ENCODE measurements around the gene KCTD17. TPM values are rescaled to one million over a fixed set of nuclear protein-coding genes. Genes with fewer than 3 reads are reported as not detected.

The KCTD17 gene
- total RNA-seq, 1 experiment from 2014 or later: 29.5 TPM

- no peaks in the 10 kb centered on the region for H3K36me3 ChIP-seq (ENCODE audit: low read depth)
- H3K4me3 ChIP-seq: no peak overlapping the region
- H3K27me3 ChIP-seq (ENCODE audit: insufficient read depth, low read depth): no peaks in the 10 kb centered on the region
- H3K79me2 ChIP-seq (ENCODE audit: low read depth): no peaks in the 10 kb centered on the region
- H3F3A ChIP-seq (ENCODE audit: insufficient read depth, low read depth): no peaks in the 10 kb centered on the region; the same call in 1 of the 2 replicates
- no peaks in the 10 kb centered on the region for H4K20me1 ChIP-seq (ENCODE audit: insufficient read depth)
- intact Hi-C loops (cut with micrococcal nuclease; ENCODE audit: unreplicated experiment): no loop called here
- H3K9me2 ChIP-seq (ENCODE audit: insufficient read depth): no peaks in the 10 kb centered on the region
- H3K9me3 ChIP-seq (ENCODE audit: insufficient read depth, low read depth): no peaks in the 10 kb centered on the region
- peaks cover 23% of the 10 kb centered on the region for H3K4me1 ChIP-seq (replicated peaks; ENCODE audit: insufficient read depth)
- no TSS peak for BruUV-seq (replicated peaks)
- ChIA-PET CTCF (no interaction called here), POLR2A (ENCODE audit: unreplicated experiment) (no interaction called here)
- no peak for DNase-seq
- TF ChIP-seq CTCF (conservative IDR thresholded peaks at IDR 0.05): no peak
- TF ChIP-seq EZH2 (IDR thresholded peaks at IDR 0.05; ENCODE audit: low read depth): no peak
- H3K27ac ChIP-seq: no peak overlapping the region
- H2AFZ ChIP-seq: no peak overlapping the region
- no peak overlapping the region for H3K4me2 ChIP-seq
Observed at GRCh38 chr22:37059876-37060449, 8.4 kb downstream of the KCTD17 start.

GRCh38 chr22:37060801-37061610 lies 9.5 kb downstream of the KCTD17 start:
- no peaks in the 10 kb centered on the region; the same call in 1 of the 2 replicates for H3F3A ChIP-seq (ENCODE audit: insufficient read depth, low read depth)
- no TSS peak for BruUV-seq (replicated peaks)
- H4K20me1 ChIP-seq (ENCODE audit: insufficient read depth): no peaks in the 10 kb centered on the region
- intact Hi-C loops (cut with micrococcal nuclease; ENCODE audit: unreplicated experiment): no loop called here
- no peak overlapping the region for H3K27ac ChIP-seq
- no peak for TF ChIP-seq CTCF (conservative IDR thresholded peaks at IDR 0.05)
- TF ChIP-seq EZH2 (IDR thresholded peaks at IDR 0.05; ENCODE audit: low read depth): no peak
- ChIA-PET POLR2A (ENCODE audit: unreplicated experiment) (interaction anchor here (0.6 kb wide), 1 partner anchor 15 kb away, joined by 5 read pairs; no protein-coding TSS in a partner anchor), CTCF (no interaction called here)
- no peaks in the 10 kb centered on the region for H3K9me2 ChIP-seq (ENCODE audit: insufficient read depth)
- H2AFZ ChIP-seq: no peak overlapping the region
- H3K9me3 ChIP-seq (ENCODE audit: insufficient read depth, low read depth): no peaks in the 10 kb centered on the region
- no peaks in the 10 kb centered on the region for H3K36me3 ChIP-seq (ENCODE audit: low read depth)
- H3K27me3 ChIP-seq (ENCODE audit: insufficient read depth, low read depth): no peaks in the 10 kb centered on the region
- no peak overlapping the region for H3K4me3 ChIP-seq
- H3K79me2 ChIP-seq (ENCODE audit: low read depth): no peaks in the 10 kb centered on the region
- peaks cover 31% of the 10 kb centered on the region for H3K4me1 ChIP-seq (replicated peaks; ENCODE audit: insufficient read depth)
- H3K4me2 ChIP-seq: no peak overlapping the region
- no peak for DNase-seq

- Histone ChIP-seq H3K4me1 (replicated peaks; ENCODE audit: insufficient read depth) (peaks cover 31% of the 10 kb centered on the region), H3F3A (ENCODE audit: insufficient read depth, low read depth) (no peaks in the 10 kb centered on the region; the same call in 1 of the 2 replicates), H4K20me1 (ENCODE audit: insufficient read depth) (no peaks in the 10 kb centered on the region), H2AFZ (no peak overlapping the region), H3K79me2 (ENCODE audit: low read depth) (no peaks in the 10 kb centered on the region), H3K9me3 (ENCODE audit: insufficient read depth, low read depth) (no peaks in the 10 kb centered on the region), H3K9me2 (ENCODE audit: insufficient read depth) (no peaks in the 10 kb centered on the region), H3K36me3 (ENCODE audit: low read depth) (no peaks in the 10 kb centered on the region), H3K4me2 (no peak overlapping the region), H3K27me3 (ENCODE audit: insufficient read depth, low read depth) (no peaks in the 10 kb centered on the region), H3K4me3 (no peak overlapping the region), H3K27ac (no peak overlapping the region)
- TF ChIP-seq EZH2 (IDR thresholded peaks at IDR 0.05; ENCODE audit: low read depth) (no peak), CTCF (conservative IDR thresholded peaks at IDR 0.05) (no peak)
- no peak for DNase-seq
- ChIA-PET POLR2A (ENCODE audit: unreplicated experiment) (interaction anchor here (0.6 kb wide), 1 partner anchor 15 kb away, joined by 5 read pairs; no protein-coding TSS in a partner anchor), CTCF (interaction anchor here (0.7 kb wide), 1 partner anchor 192 kb away, joined by 3 read pairs; no protein-coding TSS in a partner anchor)
- BruUV-seq (replicated peaks): no TSS peak
- intact Hi-C loops (cut with micrococcal nuclease; ENCODE audit: unreplicated experiment): no loop called here
Observed at GRCh38 chr22:37061611-37062375, 10.3 kb downstream of the KCTD17 start.

Data from PC-9 (cell line).